ENCODE measurements around the gene PPFIBP1. TPM values are rescaled to one million over a fixed set of nuclear protein-coding genes. Genes with fewer than 3 reads are reported as not detected.
"Not testable (repeated sequence)": the region's sequence is repeated elsewhere in the genome, so short reads cannot be mapped to it uniquely, and the experiment has no call there.

PPFIBP1 gene
- total and polyA plus RNA-seq, 7 donors, result 5.9 to 63.1 (median 28.3) TPM

- intact Hi-C loops (cut with DNase I), result no loop called here
- no peak overlapping the region for H3K27ac ChIP-seq
- ATAC-seq (no peak), DNase-seq (no peak)
- no peaks in the 10 kb centered on the region for H3K9me3 ChIP-seq
- WGBS, 3 donors, result 95 to 97% (median 96%) methylated on average over 4 of the region's 4 CpGs
- no peak overlapping the region for H3K4me3 ChIP-seq
- TF ChIP-seq, protein P1, sequence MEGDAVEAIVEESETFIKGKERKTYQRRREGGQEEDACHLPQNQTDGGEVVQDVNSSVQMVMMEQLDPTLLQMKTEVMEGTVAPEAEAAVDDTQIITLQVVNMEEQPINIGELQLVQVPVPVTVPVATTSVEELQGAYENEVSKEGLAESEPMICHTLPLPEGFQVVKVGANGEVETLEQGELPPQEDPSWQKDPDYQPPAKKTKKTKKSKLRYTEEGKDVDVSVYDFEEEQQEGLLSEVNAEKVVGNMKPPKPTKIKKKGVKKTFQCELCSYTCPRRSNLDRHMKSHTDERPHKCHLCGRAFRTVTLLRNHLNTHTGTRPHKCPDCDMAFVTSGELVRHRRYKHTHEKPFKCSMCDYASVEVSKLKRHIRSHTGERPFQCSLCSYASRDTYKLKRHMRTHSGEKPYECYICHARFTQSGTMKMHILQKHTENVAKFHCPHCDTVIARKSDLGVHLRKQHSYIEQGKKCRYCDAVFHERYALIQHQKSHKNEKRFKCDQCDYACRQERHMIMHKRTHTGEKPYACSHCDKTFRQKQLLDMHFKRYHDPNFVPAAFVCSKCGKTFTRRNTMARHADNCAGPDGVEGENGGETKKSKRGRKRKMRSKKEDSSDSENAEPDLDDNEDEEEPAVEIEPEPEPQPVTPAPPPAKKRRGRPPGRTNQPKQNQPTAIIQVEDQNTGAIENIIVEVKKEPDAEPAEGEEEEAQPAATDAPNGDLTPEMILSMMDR (IDR thresholded peaks at IDR 0.05), result no peak
- no peaks in the 10 kb centered on the region for H3K27me3 ChIP-seq (ENCODE audit: insufficient read depth in 3 of 3, low read length in 2 of 3)
- no peaks in the 10 kb centered on the region for H3K4me1 ChIP-seq
- H3K36me3 ChIP-seq (ENCODE audit: insufficient read depth in 1 of 2, low read depth in 1 of 2), result peaks cover 2 to 63% of the 10 kb centered on the region in 2 donors
Measured at GRCh38 chr12:27730097-27730588, 206.1 kb downstream of the PPFIBP1 start.

DNA sequence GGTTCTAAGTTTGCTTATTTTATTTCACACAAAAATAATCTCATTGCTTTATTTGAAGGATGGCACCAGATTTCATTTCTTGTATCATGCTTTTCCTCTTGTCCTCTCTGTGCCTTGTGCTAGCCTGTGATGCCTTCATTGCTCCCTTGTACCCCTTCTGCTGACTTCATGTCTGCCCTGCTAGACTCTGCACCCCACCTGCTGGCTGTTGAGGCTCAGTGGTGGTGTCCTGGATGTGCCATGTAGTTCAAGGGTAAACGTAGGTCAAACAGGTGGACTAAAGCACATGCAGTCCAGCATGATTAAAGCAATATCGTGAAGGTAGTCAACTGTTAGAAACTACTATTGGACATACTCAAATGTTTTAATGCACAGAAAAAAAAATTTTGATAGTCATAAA is 208.3 kb downstream of the PPFIBP1 start:
- Histone ChIP-seq H3K36me3 (ENCODE audit: insufficient read depth in 1 of 2, low read depth in 1 of 2) (peaks cover 2 to 60% of the 10 kb centered on the region in 2 donors), H3K27me3 (ENCODE audit: insufficient read depth in 3 of 3, low read length in 2 of 3) (no peaks in the 10 kb centered on the region), H3K27ac (no peak overlapping the region), H3K4me1 (no peaks in the 10 kb centered on the region), H3K4me3 (no peak overlapping the region), H3K9me3 (no peaks in the 10 kb centered on the region)
- 52 to 59% (median 58%) methylated on average over 2 of the region's 2 CpGs for WGBS, 3 donors
- intact Hi-C loops (cut with DNase I), result loop anchor here in 1 of 2 donors (2.0 kb wide), 1 partner anchor 209 kb away; no protein-coding TSS in a partner anchor
- TF ChIP-seq, protein P1 (IDR thresholded peaks at IDR 0.05), result no peak
- DNase-seq, result no peak
- peak in 1 of 4 donors; percentile 46 for ATAC-seq

DNA sequence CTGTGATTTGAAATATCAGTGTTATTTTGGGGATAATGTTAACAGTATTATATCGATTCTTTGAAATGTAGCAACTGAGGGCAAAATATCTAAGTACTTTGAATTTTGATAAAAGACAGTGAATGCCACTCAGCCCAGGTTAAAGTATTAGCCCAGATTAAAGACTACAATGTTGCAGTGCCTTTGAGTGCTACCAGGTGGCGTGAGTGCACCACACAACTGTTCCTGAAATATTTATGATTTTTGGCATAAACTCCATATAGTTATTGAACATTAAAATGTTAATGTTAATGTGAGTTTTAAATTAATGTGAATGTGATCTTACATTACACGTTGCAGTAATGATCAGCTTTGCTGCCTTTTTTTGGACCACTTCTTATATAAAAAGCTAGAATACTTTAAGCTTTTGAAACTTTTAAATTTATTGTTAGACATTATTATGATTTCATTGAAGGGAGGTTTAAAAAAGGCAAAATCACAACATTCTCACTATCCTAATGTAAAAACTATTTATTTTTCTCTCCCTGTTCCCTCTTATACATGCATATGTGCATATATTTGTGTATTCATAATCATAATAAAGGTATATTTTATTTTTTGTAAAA is 209.1 kb downstream of the PPFIBP1 start:
- WGBS, 3 donors, result 63 to 64% (median 63%) methylated on average over 3 of the region's 3 CpGs
- Histone ChIP-seq H3K27ac (no peak overlapping the region), H3K4me3 (no peak overlapping the region), H3K36me3 (ENCODE audit: insufficient read depth in 1 of 2, low read depth in 1 of 2) (peaks cover 2 to 62% of the 10 kb centered on the region in 2 donors), H3K27me3 (ENCODE audit: insufficient read depth in 3 of 3, low read length in 2 of 3) (no peaks in the 10 kb centered on the region), H3K9me3 (no peaks in the 10 kb centered on the region), H3K4me1 (no peaks in the 10 kb centered on the region)
- intact Hi-C loops (cut with DNase I), result loop anchor here in 1 of 2 donors (2.0 kb wide), 1 partner anchor 208 kb away; no protein-coding TSS in a partner anchor
- TF ChIP-seq, protein P1 (IDR thresholded peaks at IDR 0.05), result peak; percentile 60
- DNase-seq (no peak), ATAC-seq (peak in 3 of 4 donors; percentile 61 to 67 (median 65))

DNA sequence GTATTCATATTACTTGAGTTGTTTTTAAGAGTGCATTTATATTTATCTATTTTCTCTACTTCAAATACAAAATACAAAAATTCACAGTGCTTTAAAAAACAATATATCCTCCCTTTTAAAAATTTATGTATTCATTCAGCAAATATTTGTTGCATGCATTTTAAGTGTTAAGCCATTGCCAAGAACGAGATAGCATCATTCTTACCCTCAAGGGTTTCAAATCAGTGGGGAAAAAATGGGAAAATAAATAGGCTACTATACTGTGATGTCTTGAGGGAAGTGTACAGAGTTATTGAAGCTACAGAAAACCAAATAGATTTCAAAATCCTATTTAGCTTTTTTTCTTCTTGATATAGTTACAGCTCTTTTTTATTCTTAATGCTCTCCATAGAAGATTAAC is 209.8 kb downstream of the PPFIBP1 start:
- 90 to 95% (median 91%) methylated on average over 1 of the region's 1 CpG for WGBS, 3 donors
- TF ChIP-seq, protein P1 (IDR thresholded peaks at IDR 0.05), result no peak
- Histone ChIP-seq H3K4me1 (no peaks in the 10 kb centered on the region), H3K27me3 (ENCODE audit: insufficient read depth in 3 of 3, low read length in 2 of 3) (no peaks in the 10 kb centered on the region), H3K9me3 (no peaks in the 10 kb centered on the region), H3K4me3 (no peak overlapping the region), H3K27ac (no peak overlapping the region), H3K36me3 (ENCODE audit: insufficient read depth in 1 of 2, low read depth in 1 of 2) (peaks cover 2 to 62% of the 10 kb centered on the region in 2 donors)
- ATAC-seq, result no peak
- intact Hi-C loops (cut with DNase I), result loop anchor here in 1 of 2 donors (2.0 kb wide), 1 partner anchor 207 kb away; no protein-coding TSS in a partner anchor
- DNase-seq, result no peak

GRCh38 chr12:27734321-27734720 is 210.3 kb downstream of the PPFIBP1 start:
- peaks cover 2 to 65% of the 10 kb centered on the region in 2 donors for H3K36me3 ChIP-seq (ENCODE audit: insufficient read depth in 1 of 2, low read depth in 1 of 2)
- H3K4me1 ChIP-seq; H3K9me3 ChIP-seq; H3K27me3 ChIP-seq (ENCODE audit: insufficient read depth in 3 of 3, low read length in 2 of 3); H3K27ac ChIP-seq; intact Hi-C loops (cut with DNase I); ATAC-seq; H3K4me3 ChIP-seq; DNase-seq: not testable (repeated sequence)
- 91 to 96% (median 94%) methylated on average over 9 of the region's 9 CpGs for WGBS, 3 donors

Data from psoas muscle (tissue), 8 donors.